AG04449 (cell line): ENCODE measurements around the gene NFIA.

Source experiments
- CTCF ChIA-PET: fragments of 350-600 bp; formaldehyde crosslinking; extraction: SDS; loops from one replicate; lab custom pipeline; 2021; ENCODE audit warnings: antibody characterized with exemption; lab: Yijun Ruan, JAX
- POLR2A ChIA-PET: fragments of 400-600, 350-600 bp; formaldehyde crosslinking; extraction: SDS; loops from one replicate; lab custom pipeline; 2020; ENCODE audit warnings: antibody characterized with exemption, inconsistent platforms; lab: Yijun Ruan, JAX
- DNase-seq: peaks from one replicate; pipeline ENCODE4 v3.0.0-alpha.2; 2010; ENCODE audit warnings: low read depth, low spot score
- H3K4me3 ChIP-seq: 2 replicates; pipeline ENCODE4 v1.5.1; 2011; ENCODE audit warnings: low read depth, mild to moderate bottlenecking, control low read depth, low read length
- CTCF ChIP-seq: IDR thresholded peaks from one replicate; pipeline ENCODE4 v1.5.1; 2011; ENCODE audit warnings: mild to moderate bottlenecking, moderate library complexity, low read length, control low read depth, inconsistent platforms; ENCODE audit not compliant: insufficient read depth; ENCODE audit errors: missing control alignments

The NFIA gene

GRCh38 chr1:61162520-61163258 lies 80.3 kb downstream of the NFIA start:
- CTCF ChIA-PET, result no interaction called here
- POLR2A ChIA-PET, result no interaction called here
- no peak overlapping the region for H3K4me3 ChIP-seq
- no peak for TF ChIP-seq CTCF
- DNase-seq, result no peak

- TF ChIP-seq CTCF, result no peak
- DNase-seq, result no peak
- POLR2A ChIA-PET, result no interaction called here
- CTCF ChIA-PET, result no interaction called here
- no peak overlapping the region for H3K4me3 ChIP-seq
These were observed 81.0 kb downstream of the NFIA start for GRCh38 chr1:61163355-61163754.

- no peak for DNase-seq
- no peak overlapping the region for H3K4me3 ChIP-seq
- POLR2A ChIA-PET, result no interaction called here
- CTCF ChIA-PET, result no interaction called here
- no peak for TF ChIP-seq CTCF
These were observed 83.0 kb downstream of the NFIA start for GRCh38 chr1:61165402-61165801.

- TF ChIP-seq CTCF, result no peak
- ChIA-PET CTCF (interaction anchor here (1.4 kb wide), 1 partner anchor 10 kb away, joined by 3 read pairs; no protein-coding TSS in a partner anchor), POLR2A (no interaction called here)
- no peak for DNase-seq
- H3K4me3 ChIP-seq, result no peak overlapping the region
These were observed 84.9 kb downstream of the NFIA start for GRCh38 chr1:61167309-61167708.

GRCh38 chr1:61169045-61169444 lies 86.7 kb downstream of the NFIA start:
- POLR2A ChIA-PET, result no interaction called here
- CTCF ChIA-PET, result interaction anchor here (1.3 to 1.5 kb wide), 2 partner anchors 12 to 124 kb away, joined by 3 to 4 read pairs; no protein-coding TSS in a partner anchor
- H3K4me3 ChIP-seq, result no peak overlapping the region
- no peak for DNase-seq
- no peak for TF ChIP-seq CTCF

GRCh38 chr1:61169634-61170033 lies 87.3 kb downstream of the NFIA start:
- no peak for DNase-seq
- no peak overlapping the region for H3K4me3 ChIP-seq
- TF ChIP-seq CTCF, result no peak
- ChIA-PET CTCF (interaction anchor here (1.5 kb wide), 1 partner anchor 11 kb away, joined by 4 read pairs; no protein-coding TSS in a partner anchor), POLR2A (interaction anchor here (0.6 kb wide), 1 partner anchor 13 kb away, joined by 3 read pairs; no protein-coding TSS in a partner anchor)
